Measurements from ENCODE around the gene MCF2L.

DNA sequence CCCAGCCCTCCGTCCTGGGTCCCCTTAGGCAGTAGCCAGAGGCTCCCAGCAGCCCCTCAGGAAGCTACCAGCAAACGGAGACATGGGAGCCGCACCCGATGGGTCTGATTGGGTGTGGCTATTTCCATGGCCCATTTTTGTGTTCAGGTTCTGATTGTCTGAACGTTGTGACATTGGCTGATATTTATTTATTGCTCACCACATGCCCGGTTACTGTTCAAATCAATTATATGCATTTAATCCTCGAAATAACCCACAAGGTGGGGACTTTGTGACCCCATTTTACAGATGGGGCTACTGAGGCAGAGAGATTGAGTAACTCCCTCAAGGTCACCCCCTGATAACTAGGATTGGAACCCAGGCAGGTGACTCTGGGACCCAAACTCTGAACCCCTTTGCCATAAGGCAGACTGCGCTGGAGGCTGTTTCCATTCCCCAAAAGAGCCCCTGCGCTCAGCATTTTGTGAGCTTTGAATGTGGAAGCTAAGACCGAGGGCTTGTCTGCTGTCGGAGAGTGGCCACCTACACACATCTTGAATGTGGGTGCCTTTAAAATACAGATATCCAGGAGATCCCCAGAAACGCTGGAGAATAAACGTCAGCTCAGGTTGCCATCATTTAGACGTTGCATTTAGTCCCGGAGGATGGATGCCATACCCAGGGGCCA, 13.6 kb upstream of the MCF2L start:
- TF ChIP-seq POLR2A (IDR thresholded peaks at IDR 0.05) (no peak), CTCF (IDR thresholded peaks at IDR 0.05) (no peak)
